ENCODE measurements around the gene ACKR1. TPM values are rescaled to one million over a fixed set of nuclear protein-coding genes. Genes with fewer than 3 reads are reported as not detected.

Gene ACKR1
- polyA plus RNA-seq, 1 of the 3 experiments (the other 2 are of a cell fraction), result 0.02 TPM

GRCh38 chr1:159175571-159175970 is 29.1 kb upstream of the ACKR1 start:
- Histone ChIP-seq H4K20me1 (ENCODE audit: insufficient read depth) (no peaks in the 10 kb centered on the region), H3K4me2 (no peak overlapping the region), H3K4me3 (ENCODE audit: low read depth in 2 of 2, low read length in 1 of 2) (no peak overlapping the region), H3K36me3 (replicated peaks in 1 of 2; ENCODE audit: control insufficient read depth in 1 of 2, insufficient read depth in 2 of 2, low read length in 1 of 2) (no peaks in the 10 kb centered on the region), H3K9me3 (no peaks in the 10 kb centered on the region), H2AFZ (ENCODE audit: low read depth) (no peak overlapping the region), H3K27me3 (ENCODE audit: insufficient read depth) (peaks cover 22% of the 10 kb centered on the region), H3K9ac (no peak overlapping the region), H3K4me1 (ENCODE audit: control insufficient read depth in 1 of 2, insufficient read depth in 2 of 2, low read depth in 1 of 2, low read length in 1 of 2) (peaks cover 0 to 11% of the 10 kb centered on the region in 2 experiments; a peak in 1 of 4 replicates), H3F3A (replicated peaks; ENCODE audit: insufficient read depth) (no peaks in the 10 kb centered on the region), H3K9me2 (no peaks in the 10 kb centered on the region), H3K27ac (ENCODE audit: low read depth in 2 of 2, low read length in 1 of 2) (no peak overlapping the region), H3K79me2 (ENCODE audit: insufficient read depth) (no peaks in the 10 kb centered on the region)
- CTCF ChIA-PET, result interaction anchor here (1.0 to 20.8 kb wide), 3 partner anchors 15 to 43 kb away, joined by 3 to 660 read pairs (median 21); partner anchors contain the start of gene ACKR1
- no peak for TF ChIP-seq REST (IDR thresholded peaks at IDR 0.05; ENCODE audit: low read depth, low read length)
- no peak for TF ChIP-seq SMC3 (IDR thresholded peaks at IDR 0.05; ENCODE audit: low read depth, low read length)
- no peak for TF ChIP-seq NFIC (IDR thresholded peaks at IDR 0.05; ENCODE audit: borderline replicate concordance)
- TF ChIP-seq JUND (IDR thresholded peaks at IDR 0.05), result no peak
- no peak for TF ChIP-seq FOSL2 (IDR thresholded peaks at IDR 0.05; ENCODE audit: borderline replicate concordance, low read depth)
- no peak for TF ChIP-seq SIN3A (IDR thresholded peaks at IDR 0.05; ENCODE audit: borderline replicate concordance, low read depth, low read length)
- TF ChIP-seq TCF12 (IDR thresholded peaks at IDR 0.05), result no peak
- no peak for TF ChIP-seq FOXJ3 (CRISPR knock-in tag; IDR thresholded peaks at IDR 0.05)
- no peak for TF ChIP-seq MEF2A (IDR thresholded peaks at IDR 0.05; ENCODE audit: borderline replicate concordance, low read depth)
- TF ChIP-seq TAF1 (IDR thresholded peaks at IDR 0.05; ENCODE audit: borderline replicate concordance, low read depth, low read length), result no peak
- no peak for TF ChIP-seq EZH2phosphoT487 (IDR thresholded peaks at IDR 0.05; ENCODE audit: borderline replicate concordance, low read depth)
- TF ChIP-seq CHD2 (IDR thresholded peaks at IDR 0.05; ENCODE audit: low read length, partially characterized antibody), result no peak
- POLR2A ChIA-PET, result no interaction called here
- DNase-seq, result no peak
- WGBS (ENCODE audit: low lambda C conversion rate), result 29% methylated on average over 2 of the region's 2 CpGs

GRCh38 chr1:159177272-159177907 is 27.3 kb upstream of the ACKR1 start:
- Histone ChIP-seq H3K9ac (no peak overlapping the region), H3K36me3 (replicated peaks in 1 of 2; ENCODE audit: control insufficient read depth in 1 of 2, insufficient read depth in 2 of 2, low read length in 1 of 2) (no peaks in the 10 kb centered on the region), H3K27ac (ENCODE audit: low read depth in 2 of 2, low read length in 1 of 2) (no peak overlapping the region), H3K9me3 (no peaks in the 10 kb centered on the region), H3F3A (replicated peaks; ENCODE audit: insufficient read depth) (no peaks in the 10 kb centered on the region), H3K4me2 (no peak overlapping the region), H3K9me2 (no peaks in the 10 kb centered on the region), H2AFZ (ENCODE audit: low read depth) (no peak overlapping the region), H3K4me1 (ENCODE audit: control insufficient read depth in 1 of 2, insufficient read depth in 2 of 2, low read depth in 1 of 2, low read length in 1 of 2) (peaks cover 0 to 7% of the 10 kb centered on the region in 2 experiments; a peak in 1 of 4 replicates), H3K4me3 (ENCODE audit: low read depth in 2 of 2, low read length in 1 of 2) (no peak overlapping the region), H3K79me2 (ENCODE audit: insufficient read depth) (no peaks in the 10 kb centered on the region), H3K27me3 (ENCODE audit: insufficient read depth) (peaks cover 6% of the 10 kb centered on the region; the same call in 1 of the 2 replicates), H4K20me1 (ENCODE audit: insufficient read depth) (no peaks in the 10 kb centered on the region)
- ChIA-PET POLR2A (no interaction called here), CTCF (interaction anchor here (4.1 to 20.8 kb wide), 2 partner anchors 17 to 29 kb away, joined by 21 to 660 read pairs; partner anchors contain the start of gene ACKR1)
- WGBS (ENCODE audit: low lambda C conversion rate), result 41% methylated on average over 3 of the region's 3 CpGs
- DNase-seq, result no peak
- TF ChIP-seq REST (IDR thresholded peaks at IDR 0.05; ENCODE audit: low read depth, low read length), result peak; percentile 100
- no peak for TF ChIP-seq FOXM1 (IDR thresholded peaks at IDR 0.05; ENCODE audit: low read depth)
- no peak for TF ChIP-seq JUND (IDR thresholded peaks at IDR 0.05)
- no peak for TF ChIP-seq EP300 (IDR thresholded peaks at IDR 0.05; ENCODE audit: borderline replicate concordance in 1 of 2, low read depth in 1 of 2, low read length in 1 of 2)
- 0 out of 2 replicates have a peak, but pooled peaks have one; percentile 58 for TF ChIP-seq SIN3A (IDR thresholded peaks at IDR 0.05; ENCODE audit: borderline replicate concordance, low read depth, low read length)
- no peak for TF ChIP-seq USF2 (IDR thresholded peaks at IDR 0.05; ENCODE audit: borderline replicate concordance, low read depth, low read length)
